Trophoblast cell (in vitro differentiated cells and primary cell): Measurements from ENCODE around the gene PLEKHA1.

Source experiments
- DNase-seq, 2 donors: peaks; one replicate each; pipeline ENCODE4 v3.0.0-alpha.2; 2016
- H2AFZ ChIP-seq: 2 replicates; pipeline ENCODE4 v1.6.1; 2013; ENCODE audit warnings: low read length, moderate library complexity, mild to moderate bottlenecking; ENCODE audit not compliant: insufficient read depth, poor library complexity
- H2AK5ac ChIP-seq: 2 replicates; pipeline ENCODE4 v1.6.1; 2013; ENCODE audit warnings: mild to moderate bottlenecking, low read length
- H2BK120ac ChIP-seq: 2 replicates; pipeline ENCODE4 v1.6.1; 2013; ENCODE audit warnings: low read length, mild to moderate bottlenecking, moderate library complexity; ENCODE audit not compliant: insufficient read depth, poor library complexity
- H2BK12ac ChIP-seq: 2 replicates; pipeline ENCODE4 v1.6.1; 2013; ENCODE audit warnings: mild to moderate bottlenecking, low read length, moderate library complexity
- H2BK5ac ChIP-seq: 2 replicates; pipeline ENCODE4 v1.6.1; 2013; ENCODE audit warnings: low read length, low read depth, moderate library complexity, mild to moderate bottlenecking; ENCODE audit not compliant: poor library complexity
- H3K14ac ChIP-seq: 2 replicates; pipeline ENCODE4 v1.6.1; 2013; ENCODE audit warnings: mild to moderate bottlenecking, low read length
- H3K18ac ChIP-seq: 2 replicates; pipeline ENCODE4 v1.6.1; 2013; ENCODE audit warnings: mild to moderate bottlenecking, low read length
- H3K23ac ChIP-seq: 2 replicates; pipeline ENCODE4 v1.6.1; 2013; ENCODE audit warnings: low read length
- H3K27ac ChIP-seq: 2 replicates; pipeline ENCODE4 v1.5.1; 2013; ENCODE audit warnings: low read depth, mild to moderate bottlenecking, inconsistent platforms, low read length, moderate library complexity
- H3K27me3 ChIP-seq: 2 replicates; pipeline ENCODE4 v1.6.1; 2013; ENCODE audit warnings: inconsistent platforms, mild to moderate bottlenecking, low read length, moderate library complexity; ENCODE audit not compliant: insufficient read depth
- H3K36me3 ChIP-seq, 2 experiments: 1 replicate in 1 of 2; 2 replicates in 1 of 2; pipeline ENCODE4 v1.6.1; 2013; ENCODE audit warnings: low read length in 2 of 2, mild to moderate bottlenecking in 2 of 2, moderate library complexity in 1 of 2; ENCODE audit not compliant: insufficient read depth in 2 of 2, control insufficient read depth in 1 of 2
- H3K4ac ChIP-seq: 2 replicates; pipeline ENCODE4 v1.6.1; 2013; ENCODE audit warnings: low read depth, mild to moderate bottlenecking, low read length, moderate library complexity
- H3K4me1 ChIP-seq, 2 experiments: 1 replicate in 1 of 2; 2 replicates in 1 of 2; pipeline ENCODE4 v1.6.1; 2013; ENCODE audit warnings: low read length in 2 of 2, mild to moderate bottlenecking in 2 of 2, moderate library complexity in 1 of 2; ENCODE audit not compliant: insufficient read depth in 2 of 2, control insufficient read depth in 1 of 2
- H3K4me2 ChIP-seq: 2 replicates; pipeline ENCODE4 v1.6.1; 2013; ENCODE audit warnings: inconsistent platforms, mild to moderate bottlenecking, low read length, moderate library complexity
- H3K4me3 ChIP-seq: 2 replicates; pipeline ENCODE4 v1.5.1; 2013; ENCODE audit warnings: mild to moderate bottlenecking, low read depth, low read length, inconsistent platforms
- H3K79me1 ChIP-seq: one replicate; pipeline ENCODE4 v1.6.1; 2013; ENCODE audit warnings: low read length
- H3K79me2 ChIP-seq: 2 replicates; pipeline ENCODE4 v1.6.1; 2013; ENCODE audit warnings: low read length, mild to moderate bottlenecking; ENCODE audit not compliant: control insufficient read depth, insufficient read depth, poor library complexity
- H3K9ac ChIP-seq: 2 replicates; pipeline ENCODE4 v1.6.1; 2013; ENCODE audit warnings: mild to moderate bottlenecking, low read length
- H3K9me3 ChIP-seq: 2 replicates; pipeline ENCODE4 v1.6.1; 2013; ENCODE audit warnings: low read depth, mild to moderate bottlenecking, control low read depth, inconsistent platforms, low read length; ENCODE audit not compliant: insufficient read depth
- H4K12ac ChIP-seq: 2 replicates; pipeline ENCODE4 v1.6.1; 2013; ENCODE audit warnings: low read depth, mild to moderate bottlenecking, low read length, moderate library complexity
- H4K8ac ChIP-seq: 2 replicates; pipeline ENCODE4 v1.6.1; 2013; ENCODE audit warnings: low read depth, mild to moderate bottlenecking, low read length, moderate library complexity
- H4K91ac ChIP-seq: one replicate; pipeline ENCODE4 v1.6.1; 2013; ENCODE audit warnings: low read depth, mild to moderate bottlenecking, low read length, moderate library complexity
- WGBS: extraction: QIAGEN DNeasy Blood & Tissue Kit; methylation state at CpG from one replicate; pipeline ENCODE4 v1.1.7; 2013; ENCODE audit warnings: missing lambda C conversion rate; ENCODE audit not compliant: insufficient read length, insufficient coverage; ENCODE audit errors: extremely low coverage; 5-methylcytosine and 5-hydroxymethylcytosine counted together

The PLEKHA1 gene

GRCh38 chr10:122419016-122419415, 44.5 kb downstream of the PLEKHA1 start:
- Histone ChIP-seq H4K12ac (no peak overlapping the region), H3K14ac (no peak overlapping the region), H3K27ac (no peak overlapping the region), H3K36me3 (peaks cover 4 to 5% of the 10 kb centered on the region in 2 experiments), H2AFZ (no peak overlapping the region), H2BK120ac (no peak overlapping the region), H3K79me1 (no peaks in the 10 kb centered on the region), H3K9ac (no peak overlapping the region), H4K8ac (no peak overlapping the region), H3K79me2 (no peaks in the 10 kb centered on the region), H3K23ac (no peak overlapping the region), H3K27me3 (no peaks in the 10 kb centered on the region), H3K4me2 (no peak overlapping the region), H2AK5ac (no peak overlapping the region), H3K4me3 (no peak overlapping the region), H2BK12ac (no peak overlapping the region), H3K9me3 (no peaks in the 10 kb centered on the region), H4K91ac (no peak overlapping the region), H3K18ac (no peak overlapping the region), H3K4ac (no peak overlapping the region), H2BK5ac (no peak overlapping the region), H3K4me1 (no peaks in the 10 kb centered on the region)
- no CpG with 5 or more reads among the region's 1 CpG for WGBS
- peak in 1 of 2 donors; percentile 20 for DNase-seq

GRCh38 chr10:122419876-122420623, 45.5 kb downstream of the PLEKHA1 start:
- DNase-seq = peak in 1 of 2 donors; percentile 67
- Histone ChIP-seq H3K9me3 (no peaks in the 10 kb centered on the region), H3K4me2 (no peak overlapping the region), H3K4me1 (no peaks in the 10 kb centered on the region), H3K4me3 (no peak overlapping the region), H3K79me2 (no peaks in the 10 kb centered on the region), H2BK12ac (no peak overlapping the region), H2AFZ (no peak overlapping the region), H4K91ac (no peak overlapping the region), H3K4ac (no peak overlapping the region), H4K12ac (no peak overlapping the region), H3K23ac (no peak overlapping the region), H2BK120ac (no peak overlapping the region), H3K36me3 (peaks cover 4 to 5% of the 10 kb centered on the region in 2 experiments), H3K14ac (no peak overlapping the region), H3K18ac (no peak overlapping the region), H3K79me1 (no peaks in the 10 kb centered on the region), H3K27ac (no peak overlapping the region), H4K8ac (no peak overlapping the region), H2BK5ac (no peak overlapping the region), H3K27me3 (no peaks in the 10 kb centered on the region), H2AK5ac (no peak overlapping the region), H3K9ac (no peak overlapping the region)
- WGBS = no CpG with 5 or more reads among the region's 3 CpGs

GRCh38 chr10:122420624-122421007, 46.1 kb downstream of the PLEKHA1 start:
- H3K9me3 ChIP-seq = no peaks in the 10 kb centered on the region
- no peak overlapping the region for H3K4me3 ChIP-seq
- H2AK5ac ChIP-seq = no peak overlapping the region
- H3K79me2 ChIP-seq = no peaks in the 10 kb centered on the region
- H3K9ac ChIP-seq = no peak overlapping the region
- H3K4me2 ChIP-seq = no peak overlapping the region
- H3K79me1 ChIP-seq = no peaks in the 10 kb centered on the region
- no peak overlapping the region for H3K4ac ChIP-seq
- no CpG with 5 or more reads among the region's 3 CpGs for WGBS
- H3K36me3 ChIP-seq = peaks cover 5 to 6% of the 10 kb centered on the region in 2 experiments
- DNase-seq = no peak
- no peak overlapping the region for H4K12ac ChIP-seq
- no peaks in the 10 kb centered on the region for H3K27me3 ChIP-seq
- no peak overlapping the region for H4K8ac ChIP-seq
- H2BK12ac ChIP-seq = no peak overlapping the region
- no peak overlapping the region for H3K27ac ChIP-seq
- no peak overlapping the region for H3K14ac ChIP-seq
- H2BK5ac ChIP-seq = no peak overlapping the region
- H2AFZ ChIP-seq = no peak overlapping the region
- H3K23ac ChIP-seq = no peak overlapping the region
- no peak overlapping the region for H3K18ac ChIP-seq
- H2BK120ac ChIP-seq = no peak overlapping the region
- H3K4me1 ChIP-seq = no peaks in the 10 kb centered on the region
- H4K91ac ChIP-seq = no peak overlapping the region

- peak; percentile 74 to 95 for DNase-seq
- Histone ChIP-seq H3K23ac (no peak overlapping the region), H2BK12ac (no peak overlapping the region), H3K79me1 (no peaks in the 10 kb centered on the region), H2AFZ (no peak overlapping the region), H3K14ac (no peak overlapping the region), H2AK5ac (no peak overlapping the region), H3K4me2 (no peak overlapping the region), H3K27ac (no peak overlapping the region), H3K36me3 (peaks cover 5% of the 10 kb centered on the region in 2 experiments), H3K4ac (no peak overlapping the region), H3K4me1 (no peaks in the 10 kb centered on the region), H2BK120ac (no peak overlapping the region), H4K8ac (no peak overlapping the region), H3K79me2 (no peaks in the 10 kb centered on the region), H2BK5ac (no peak overlapping the region), H3K9me3 (no peaks in the 10 kb centered on the region), H3K27me3 (no peaks in the 10 kb centered on the region), H4K12ac (no peak overlapping the region), H4K91ac (no peak overlapping the region), H3K4me3 (no peak overlapping the region), H3K18ac (no peak overlapping the region), H3K9ac (no peak overlapping the region)
- WGBS = no CpG with 5 or more reads among the region's 3 CpGs
Observed at GRCh38 chr10:122421054-122421625, 46.6 kb downstream of the PLEKHA1 start.
